Fibroblast of skin of left biceps (primary cell): ENCODE measurements around the gene S100A7.
"Not testable (repeated sequence)": the region's sequence is repeated elsewhere in the genome, so short reads cannot be mapped to it uniquely, and the experiment has no call there.

ENCODE experiments used
- DNase-seq, 2 experiments: peaks; one replicate each; pipeline ENCODE4 v3.0.0-alpha.2; 2013; ENCODE audit warnings: low read depth in 2 of 2

The S100A7 gene

DNA sequence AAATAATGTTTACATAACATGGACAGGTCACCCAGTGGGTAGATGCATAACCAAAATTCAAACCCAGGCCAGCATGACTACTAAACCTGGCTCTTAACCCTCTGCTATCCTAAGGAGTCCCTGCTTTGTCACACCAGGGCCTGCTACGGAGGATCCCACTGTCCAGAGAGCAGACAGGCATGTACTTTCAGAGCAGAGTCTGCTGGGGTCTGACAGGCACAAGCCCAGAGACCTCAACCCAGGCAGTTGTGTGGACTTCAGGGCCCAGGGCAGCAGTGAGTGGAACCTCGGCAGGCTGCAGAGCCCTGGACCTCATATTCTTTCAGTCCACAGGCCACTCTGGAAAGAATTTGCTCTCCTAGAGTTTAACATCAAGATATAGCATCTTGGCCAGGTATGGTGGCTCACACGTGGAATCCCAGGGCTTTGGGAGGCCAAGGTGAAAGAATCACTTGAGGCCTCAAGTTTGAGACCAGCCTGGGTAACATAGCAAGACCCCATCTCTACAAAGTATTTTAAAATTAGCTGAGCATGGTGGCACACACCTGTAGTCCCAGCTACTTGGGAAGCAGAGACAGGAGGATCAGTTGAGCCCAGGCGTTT lies 16.1 kb upstream of the S100A7 start:
- DNase-seq = no peak

DNA sequence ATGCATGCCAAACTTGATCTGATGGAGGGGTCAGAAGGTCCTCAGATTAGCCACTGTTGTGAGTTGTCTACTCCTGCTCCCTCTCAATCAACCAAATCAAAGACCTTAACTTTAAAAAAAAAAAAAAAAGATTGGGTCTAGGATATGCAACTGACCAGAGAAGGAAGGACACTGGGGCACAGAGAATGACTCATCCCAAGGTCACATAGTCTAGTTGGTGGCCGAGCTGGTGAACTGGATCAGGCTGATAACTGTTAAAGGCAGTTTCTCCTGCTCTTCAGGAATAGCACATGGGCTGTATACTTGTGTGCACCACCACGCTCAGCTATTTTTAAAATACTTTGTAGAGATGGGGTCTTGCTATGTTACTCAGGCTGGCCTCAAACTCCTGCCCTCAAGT lies 14.8 kb upstream of the S100A7 start:
- no peak for DNase-seq

DNA sequence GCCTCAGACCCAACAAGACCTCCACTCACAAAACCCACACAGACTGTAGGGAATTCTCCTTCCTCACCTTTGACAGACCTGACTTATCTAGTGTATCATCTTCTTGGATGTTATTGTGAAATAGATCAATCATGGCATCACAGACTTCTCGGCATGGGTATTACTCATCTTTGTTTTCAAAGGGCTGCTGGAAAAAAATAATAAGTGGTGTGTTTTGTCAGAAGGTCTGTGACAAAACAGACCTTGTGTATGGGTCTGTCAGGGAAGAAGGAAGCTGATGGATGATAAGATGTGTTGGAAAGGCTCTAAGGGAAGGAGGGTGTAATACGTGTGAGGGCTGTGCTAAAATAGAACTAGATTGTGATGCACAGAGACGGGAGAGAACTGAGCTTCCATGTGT lies 13.9 kb upstream of the S100A7 start:
- DNase-seq = no peak

DNA sequence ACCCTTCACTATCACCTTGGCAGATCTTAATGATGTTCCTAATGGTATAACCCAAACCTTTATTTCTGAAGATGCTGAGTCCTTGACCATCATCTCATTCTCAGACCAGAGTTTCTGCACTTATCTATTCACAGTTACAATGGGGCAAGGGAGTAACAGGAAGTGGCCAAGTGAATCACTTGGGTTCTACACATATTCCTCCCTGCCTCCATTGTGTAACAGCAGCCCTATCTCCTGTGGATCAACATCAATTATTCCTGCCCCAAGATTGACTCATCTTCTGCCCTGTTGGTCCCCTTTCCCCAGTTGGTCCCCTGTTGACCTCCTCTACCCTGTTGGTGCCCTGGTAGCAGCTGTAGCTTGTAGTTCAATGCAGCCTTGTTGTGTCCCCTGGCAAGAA lies 10.3 kb upstream of the S100A7 start:
- DNase-seq = no peak

DNA sequence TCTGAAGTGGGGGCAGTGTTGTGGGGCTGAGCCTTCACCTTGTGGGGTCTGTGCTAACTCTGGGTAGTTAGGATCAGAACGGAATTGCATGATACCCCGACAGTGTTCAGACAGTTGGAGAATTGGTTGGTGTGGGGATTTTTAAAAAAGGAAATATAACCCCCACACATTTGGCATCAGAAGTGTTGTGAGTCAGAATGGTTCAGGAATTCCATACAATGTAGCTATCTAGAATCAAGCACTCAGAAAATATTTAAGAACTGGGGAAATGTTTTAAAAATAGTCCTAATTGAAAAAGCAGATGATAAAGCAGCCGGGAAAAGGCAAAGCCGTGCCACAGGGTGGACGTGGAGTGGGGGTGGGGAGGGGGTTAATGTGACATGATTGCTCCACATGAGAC lies 6.5 kb upstream of the S100A7 start:
- no peak for DNase-seq

DNA sequence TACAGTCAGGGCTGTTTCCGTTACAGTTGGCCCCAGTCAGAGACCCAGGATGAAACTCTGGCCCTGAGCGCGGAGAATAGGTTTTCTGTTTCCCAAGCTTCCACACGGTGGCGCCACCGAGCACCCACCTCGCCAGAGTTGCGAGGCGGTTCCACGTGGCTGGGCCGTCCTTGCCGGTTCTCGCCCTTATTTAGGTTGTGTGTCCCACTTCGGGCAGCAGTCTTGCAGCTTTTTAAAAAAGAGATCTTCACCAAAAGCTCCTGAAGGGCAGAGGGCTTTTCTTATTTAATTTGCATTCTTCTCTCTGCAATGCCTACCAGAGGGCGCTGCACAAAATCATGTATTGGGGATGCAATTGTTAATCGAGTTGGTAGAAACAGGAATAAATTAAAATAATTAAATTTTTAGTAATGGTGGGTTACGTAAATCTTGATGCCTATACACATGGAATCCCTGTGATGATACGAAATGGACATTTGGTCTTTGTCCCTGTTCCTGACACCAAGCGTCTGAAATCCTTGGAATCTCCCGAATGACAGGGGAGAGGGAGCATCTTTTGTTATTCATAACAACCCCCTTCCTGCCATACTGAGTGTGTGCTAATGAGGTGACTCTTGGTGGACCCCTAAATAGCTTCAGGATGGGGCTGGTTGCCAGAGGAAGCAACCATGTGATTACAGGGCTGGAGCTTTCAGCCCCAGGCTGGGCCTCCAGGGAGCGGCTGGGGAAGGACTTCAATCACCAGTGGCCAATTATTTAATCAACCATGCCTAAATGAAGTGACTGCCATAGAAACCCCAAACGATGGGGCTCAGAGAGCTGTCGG lies 5.6 kb upstream of the S100A7 start:
- no peak for DNase-seq

DNA sequence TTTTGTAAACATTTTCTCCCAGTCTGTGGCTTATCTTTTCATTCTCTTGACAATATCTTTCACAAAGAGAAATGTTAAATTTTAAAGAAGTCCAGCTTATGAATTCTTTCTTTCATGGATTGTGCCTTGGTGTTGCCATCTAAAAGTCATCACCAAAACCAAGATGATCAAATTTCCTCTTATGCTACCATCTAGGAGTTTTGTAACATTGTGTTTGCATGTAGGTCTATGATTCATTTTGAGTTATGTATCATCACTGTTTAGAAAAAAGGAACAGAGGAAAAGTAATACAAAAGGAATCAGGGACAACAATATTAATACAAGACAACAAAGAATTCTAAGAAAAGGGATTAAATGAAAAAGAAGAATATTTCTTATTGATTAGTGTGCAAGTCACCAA lies 2.3 kb upstream of the S100A7 start:
- DNase-seq = not testable (repeated sequence)

DNA sequence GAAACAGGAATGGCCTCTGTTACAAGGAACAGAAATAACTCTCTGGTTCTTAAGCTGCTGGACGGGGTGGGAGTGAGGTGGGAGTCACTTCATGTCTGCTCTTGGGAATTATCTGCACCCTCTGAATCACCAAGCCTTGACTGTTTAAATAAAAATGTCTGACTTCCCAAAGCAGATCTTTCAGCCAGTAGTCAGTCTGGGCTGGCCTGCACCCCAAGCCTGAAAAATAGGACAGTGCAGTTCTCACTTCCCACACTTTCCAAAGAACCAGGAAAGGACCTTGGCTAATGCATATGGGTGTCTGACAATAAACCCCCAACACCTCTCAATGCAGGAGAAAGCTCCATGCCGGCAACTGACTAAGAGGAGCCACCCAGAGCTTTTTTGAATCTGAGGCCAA lies 796 bp downstream of the S100A7 start:
- DNase-seq = no peak

DNA sequence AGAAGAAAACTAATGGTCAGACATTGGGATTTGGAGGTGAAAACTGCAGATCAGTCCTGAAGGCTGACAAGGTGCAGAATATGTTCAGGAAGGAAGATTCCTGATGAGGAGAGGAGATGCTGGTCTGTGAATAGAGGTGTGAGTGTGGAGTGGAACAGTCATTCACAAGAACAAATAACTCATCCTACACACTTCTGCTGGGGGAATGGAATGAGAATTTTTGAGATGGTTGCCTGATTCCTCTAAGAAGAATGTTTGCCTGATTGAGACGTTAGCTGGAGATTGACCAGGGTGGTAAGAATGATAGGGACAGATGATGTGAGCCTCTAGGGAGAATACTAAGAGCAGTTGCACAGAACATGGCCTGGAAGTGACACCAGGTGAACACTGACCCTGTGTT lies 4.1 kb downstream of the S100A7 start:
- DNase-seq = no peak

DNA sequence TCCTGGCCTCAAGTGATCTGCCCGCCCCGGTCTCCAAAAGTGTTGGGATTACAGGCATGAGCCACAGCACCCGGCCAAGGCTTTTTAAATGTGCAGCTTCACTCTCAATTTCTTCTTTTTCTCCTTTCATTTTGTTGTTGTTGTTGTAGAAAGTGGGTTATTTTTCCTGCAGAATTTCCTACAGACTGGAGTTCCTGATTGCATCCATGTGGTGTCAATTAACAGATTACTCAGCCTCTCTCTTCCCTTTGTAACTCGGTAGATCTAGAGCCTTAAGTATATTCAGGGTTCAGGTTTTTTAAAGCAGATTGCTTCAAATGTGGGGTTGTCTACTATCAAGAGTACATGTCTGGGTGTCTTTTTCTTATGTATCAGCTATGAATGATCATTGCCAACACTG lies 11.6 kb downstream of the S100A7 start:
- not testable (repeated sequence) for DNase-seq

DNA sequence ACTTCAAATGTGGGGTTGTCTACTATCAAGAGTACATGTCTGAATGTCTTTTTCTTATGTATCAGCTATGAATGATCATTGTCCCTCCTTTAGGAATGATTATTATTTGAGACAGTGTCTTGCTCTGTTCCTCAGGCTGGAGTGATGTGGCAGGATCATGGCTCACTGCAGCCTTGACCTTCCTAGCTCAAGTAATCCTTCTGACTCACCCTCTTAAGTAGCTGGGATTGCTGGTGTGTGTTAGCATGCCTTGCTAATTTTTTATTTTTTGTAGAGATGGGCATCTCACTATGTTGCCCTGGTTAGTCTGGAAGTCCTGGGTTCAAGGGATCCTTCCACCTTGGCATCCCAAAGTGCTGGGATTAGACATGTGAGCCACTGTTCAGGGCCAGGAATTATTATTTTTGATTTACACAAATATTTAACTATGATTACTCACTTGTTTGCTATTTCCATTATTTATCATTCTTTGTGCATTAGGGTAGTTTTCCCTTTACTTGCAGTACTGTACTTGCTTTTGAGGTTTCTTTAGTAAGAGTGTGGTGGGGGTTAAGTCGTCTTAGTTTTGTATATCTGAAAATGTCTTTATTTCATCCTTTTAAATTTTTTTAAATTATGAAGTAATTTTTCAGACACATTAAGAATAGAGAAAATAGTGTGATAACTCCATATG lies 12.8 kb downstream of the S100A7 start:
- DNase-seq = no peak

DNA sequence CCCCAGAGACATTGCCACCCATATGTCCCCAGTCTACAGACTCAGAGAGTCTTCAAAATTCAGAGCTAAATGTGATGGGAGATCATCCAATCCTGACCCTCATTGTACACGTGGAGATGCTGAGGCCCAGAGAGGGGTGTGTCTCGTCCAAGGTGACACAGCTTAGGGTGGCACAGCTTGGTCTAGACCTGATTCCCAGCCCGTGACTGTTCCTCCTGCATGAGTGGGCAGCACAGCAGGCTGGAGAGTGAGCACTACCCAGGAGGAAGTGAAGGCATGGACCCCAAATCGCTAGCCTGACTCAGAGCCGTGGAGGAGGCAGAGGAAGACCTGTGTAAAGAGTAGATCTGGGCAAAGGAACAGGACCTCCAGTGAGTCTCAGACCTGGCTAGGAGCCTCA lies 16.4 kb downstream of the S100A7 start:
- DNase-seq = no peak

DNA sequence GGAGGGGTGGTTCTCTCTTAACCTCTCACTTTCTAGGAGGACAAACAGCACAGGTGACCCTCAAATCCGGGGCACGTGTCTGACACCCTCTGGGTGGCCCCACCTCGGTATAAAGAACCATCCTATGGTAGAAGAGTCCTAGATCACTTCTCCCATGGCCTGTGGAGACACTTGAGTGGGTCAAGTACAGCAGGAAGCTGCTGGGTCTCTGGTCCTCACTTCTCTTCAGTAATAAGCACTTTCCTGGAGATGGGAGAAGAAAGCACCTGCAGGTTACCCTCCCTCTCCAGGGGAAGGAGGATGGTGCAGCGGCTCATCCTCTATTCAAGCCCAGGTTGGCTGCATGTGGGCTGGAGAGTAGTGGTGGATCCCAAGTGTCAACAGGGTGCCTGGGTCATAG lies 17.0 kb downstream of the S100A7 start:
- no peak for DNase-seq

DNA sequence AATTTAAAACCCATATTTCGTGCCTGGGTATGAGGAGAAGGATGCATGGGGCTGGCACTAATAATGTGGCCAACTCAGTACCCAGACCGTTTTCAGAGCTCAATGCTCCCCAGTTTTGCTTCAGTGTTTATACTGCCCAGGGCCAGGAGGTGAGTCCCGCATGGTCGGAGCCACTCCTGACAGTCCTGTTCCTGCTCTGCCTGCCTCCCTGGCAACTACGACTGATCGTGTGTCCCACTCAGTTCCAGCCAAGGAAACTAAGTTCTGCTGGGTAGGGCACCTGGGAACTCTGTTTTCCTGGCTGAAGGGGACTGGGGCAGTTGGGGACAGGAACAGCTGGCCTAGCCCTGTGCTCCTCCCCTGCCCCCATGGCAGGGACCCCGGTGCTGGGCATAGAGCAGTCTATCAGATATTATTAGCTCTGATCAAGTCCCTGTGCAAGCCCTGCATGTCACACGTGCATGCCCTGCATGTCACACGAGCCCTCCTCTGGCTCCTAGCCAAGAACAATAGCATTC lies 19.2 kb downstream of the S100A7 start:
- no peak for DNase-seq

DNA sequence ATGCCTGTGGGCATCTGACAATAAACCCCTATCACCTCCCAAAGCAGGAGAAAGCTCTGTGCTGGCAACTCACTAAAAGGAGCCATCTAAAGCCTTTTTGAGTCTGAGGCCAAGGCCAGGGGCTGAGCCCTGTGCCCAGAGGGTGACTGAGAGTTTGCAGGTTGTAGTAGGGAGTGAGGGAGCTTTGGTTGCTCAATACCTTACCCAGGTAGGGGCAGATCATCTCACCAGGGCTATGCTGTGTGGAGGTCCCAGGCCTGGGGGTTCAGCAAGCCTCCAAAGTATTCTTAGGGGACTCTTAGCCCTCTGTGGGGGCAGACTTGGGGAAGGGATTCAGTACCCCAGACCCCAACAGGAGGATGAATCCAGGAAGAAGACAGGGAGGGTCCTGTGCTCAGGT lies 21.2 kb downstream of the S100A7 start:
- no peak for DNase-seq

DNA sequence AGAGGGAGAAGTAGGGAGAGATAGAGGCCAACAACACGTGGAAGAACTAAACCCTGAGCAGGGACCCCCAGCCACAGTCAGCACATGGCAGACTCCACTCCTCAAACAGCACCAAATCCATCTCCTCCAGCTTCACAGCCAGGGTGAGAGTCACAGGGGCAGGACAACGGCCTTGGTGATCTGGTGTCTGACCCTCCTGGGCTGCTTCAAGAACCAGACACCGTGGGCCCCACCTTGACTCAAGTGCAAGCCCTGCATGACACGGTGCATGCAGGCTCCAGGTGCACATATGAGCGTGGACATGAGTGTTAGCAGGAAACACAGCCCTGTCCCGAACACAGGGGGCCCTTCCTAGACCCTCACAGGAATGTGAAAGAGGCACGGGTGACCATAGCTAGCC lies 21.9 kb downstream of the S100A7 start:
- no peak for DNase-seq

DNA sequence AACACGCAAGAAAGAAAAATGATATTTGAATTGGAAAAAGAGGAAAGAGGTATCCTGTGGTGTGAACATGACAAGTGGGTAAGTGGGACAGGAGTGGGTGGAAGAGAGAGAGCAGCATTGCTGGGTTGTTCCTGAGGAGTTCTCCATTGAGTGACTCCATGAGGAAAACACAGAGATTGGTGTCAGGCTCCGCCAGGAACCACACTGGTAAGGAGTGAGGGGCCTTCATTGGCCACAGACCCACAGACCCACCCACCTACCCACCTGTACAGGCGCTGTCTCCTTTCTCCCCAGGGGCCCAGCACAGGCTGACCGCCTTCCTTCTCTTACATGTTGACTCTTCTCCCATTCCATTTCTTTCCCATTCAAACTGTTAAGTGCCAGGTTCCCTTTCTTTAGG lies 23.2 kb downstream of the S100A7 start:
- no peak for DNase-seq

DNA sequence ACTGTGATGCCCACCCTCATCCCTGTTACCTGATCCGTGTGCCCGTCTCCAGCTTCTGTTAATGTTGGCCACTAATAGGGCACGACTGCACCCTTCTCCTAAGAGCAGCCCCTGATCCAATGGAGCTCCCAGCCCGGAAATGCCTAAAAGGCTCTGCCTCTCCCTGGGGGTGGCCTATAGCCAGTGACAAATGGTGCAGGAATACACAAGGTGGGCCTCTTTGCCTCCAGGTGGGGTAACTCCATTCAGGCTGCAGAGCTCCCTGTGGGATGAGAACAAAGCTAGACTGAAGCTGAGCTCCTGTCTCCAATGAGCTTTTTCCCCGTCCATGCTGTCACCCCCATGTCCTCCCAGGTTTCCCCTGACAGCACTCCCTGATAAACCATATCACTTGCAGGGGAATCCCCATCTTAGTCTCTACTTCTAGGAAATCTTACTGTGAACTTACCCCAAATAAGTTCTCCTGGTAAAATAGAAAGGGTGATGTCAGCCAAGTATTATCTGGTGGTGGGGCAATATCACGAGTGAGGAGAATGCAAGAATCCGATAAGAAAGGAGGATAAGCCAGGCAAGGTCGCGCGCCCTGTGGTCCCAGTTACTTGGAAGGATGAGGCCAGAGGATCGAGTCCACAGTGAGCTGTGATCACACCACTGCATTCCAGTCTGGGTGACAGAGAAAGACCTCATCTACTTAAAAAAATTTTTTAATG lies 25.6 kb downstream of the S100A7 start:
- DNase-seq = no peak

DNA sequence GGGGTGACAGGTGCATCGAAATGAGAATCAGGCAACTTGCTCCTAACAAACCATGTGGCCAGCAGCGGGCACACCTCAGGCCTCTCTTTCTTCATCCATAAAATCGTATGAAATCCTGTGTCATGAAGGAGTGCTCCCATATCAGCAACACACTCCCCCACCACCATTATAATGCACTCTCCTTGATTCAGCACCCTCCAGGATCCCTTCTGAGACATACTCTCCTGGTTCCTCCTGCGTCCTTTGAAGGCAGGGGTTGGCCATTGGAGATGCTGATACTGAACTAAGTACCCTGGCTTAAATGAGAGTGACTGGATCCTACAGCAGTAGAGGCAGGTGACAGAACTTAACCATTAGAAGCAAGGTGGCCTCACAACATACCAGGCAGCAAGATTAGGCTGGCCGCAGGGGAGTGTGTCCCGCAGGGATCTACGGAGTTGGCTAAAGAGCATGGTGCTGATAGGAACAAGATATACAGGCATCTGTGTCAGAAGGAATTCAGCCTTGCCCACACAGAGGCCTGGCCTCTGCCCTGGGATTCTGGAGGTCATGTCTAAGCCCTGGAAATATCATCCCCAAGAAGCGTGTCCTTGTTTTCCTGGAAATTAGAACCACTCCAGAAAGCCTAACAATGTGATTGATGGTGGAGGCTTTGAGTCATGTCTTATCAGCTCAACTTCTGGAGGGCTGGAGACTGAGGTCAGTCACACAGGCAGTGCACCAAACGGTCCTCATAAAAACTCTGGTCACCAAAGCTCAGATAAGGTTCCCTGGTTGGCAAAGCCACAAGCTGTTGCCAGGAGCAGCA lies 27.4 kb downstream of the S100A7 start:
- DNase-seq = no peak

DNA sequence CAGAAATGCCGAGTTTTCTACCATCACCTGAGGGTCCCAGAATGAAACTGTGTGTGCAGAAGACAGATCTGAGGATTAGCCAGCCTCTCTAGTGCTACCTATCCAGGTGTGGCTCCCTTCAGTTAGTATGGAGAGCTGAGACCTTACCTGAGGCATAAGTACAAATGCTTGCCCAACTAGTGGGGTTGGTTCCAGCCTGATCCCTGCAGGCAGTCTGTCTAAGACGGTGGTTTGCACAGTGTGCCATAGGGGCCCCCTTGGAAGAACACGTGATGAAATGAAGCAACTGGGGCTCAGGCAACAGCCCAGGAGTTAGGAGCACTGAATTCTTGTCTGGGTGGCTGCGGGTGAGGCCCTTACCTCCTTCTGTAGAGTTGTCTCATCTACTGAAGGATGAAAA lies 28.5 kb downstream of the S100A7 start:
- no peak for DNase-seq

DNA sequence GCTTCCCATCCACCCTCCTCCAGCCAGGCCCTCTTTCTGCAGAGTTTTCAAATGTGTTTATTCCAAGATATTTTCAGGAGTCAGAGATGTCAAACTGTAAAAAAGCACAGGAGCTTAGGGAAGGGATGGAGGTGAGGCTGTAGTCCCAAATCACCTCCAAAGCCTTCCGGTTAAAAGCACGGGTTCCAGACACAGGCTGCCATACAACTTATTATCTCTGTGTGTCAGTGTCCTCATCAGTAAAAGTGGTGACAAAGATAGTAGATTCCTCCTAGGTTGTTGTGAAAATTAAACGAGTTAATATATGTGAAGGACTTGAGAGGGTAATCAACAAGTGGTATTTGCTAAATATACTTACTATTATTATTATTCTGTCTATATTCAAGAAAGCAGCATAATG lies 29.0 kb downstream of the S100A7 start:
- DNase-seq = no peak
